ENCODE measurements around the gene THRSP.
A peak's percentile ranks its signal among the peaks of the same experiment; 100 is the strongest.
"Not testable (repeated sequence)": the region's sequence is repeated elsewhere in the genome, so short reads cannot be mapped to it uniquely, and the experiment has no call there.

Gene THRSP

GRCh38 chr11:78027759-78028158, 35.9 kb upstream of the THRSP start:
- no peak for TF ChIP-seq CTCF (IDR thresholded peaks at IDR 0.05; ENCODE audit: poor library complexity, severe bottlenecking)
- ATAC-seq (ENCODE audit: low read depth), result no peak
- no peak overlapping the region for H3K27ac ChIP-seq (ENCODE audit: poor library complexity, severe bottlenecking)
- no peaks in the 10 kb centered on the region for H3K27me3 ChIP-seq (ENCODE audit: insufficient read depth, poor library complexity, severe bottlenecking)
- no peaks in the 10 kb centered on the region for H3K36me3 ChIP-seq (ENCODE audit: low read depth)
- H3K9me3 ChIP-seq (ENCODE audit: severe bottlenecking), result no peaks in the 10 kb centered on the region
- DNase-seq (ENCODE audit: low spot score), result no peak
- H3K4me3 ChIP-seq (ENCODE audit: severe bottlenecking), result no peak overlapping the region
- H3K4me1 ChIP-seq (ENCODE audit: insufficient read depth, poor library complexity, severe bottlenecking), result peaks cover 15% of the 10 kb centered on the region

- not testable (repeated sequence) for H3K9me3 ChIP-seq (ENCODE audit: severe bottlenecking); H3K4me3 ChIP-seq (ENCODE audit: severe bottlenecking); DNase-seq (ENCODE audit: low spot score); H3K27me3 ChIP-seq (ENCODE audit: insufficient read depth, poor library complexity, severe bottlenecking); H3K27ac ChIP-seq (ENCODE audit: poor library complexity, severe bottlenecking); H3K36me3 ChIP-seq (ENCODE audit: low read depth)
- H3K4me1 ChIP-seq (ENCODE audit: insufficient read depth, poor library complexity, severe bottlenecking), result peaks cover 15% of the 10 kb centered on the region
- peak; percentile 72; the same call in 2 of the 3 replicates for ATAC-seq (ENCODE audit: low read depth)
These were observed 35.2 kb upstream of the THRSP start for GRCh38 chr11:78028423-78028822.

- no peak for DNase-seq (ENCODE audit: low spot score)
- H3K27me3 ChIP-seq (ENCODE audit: insufficient read depth, poor library complexity, severe bottlenecking), result no peaks in the 10 kb centered on the region
- H3K4me1 ChIP-seq (ENCODE audit: insufficient read depth, poor library complexity, severe bottlenecking), result peaks cover 12% of the 10 kb centered on the region
- TF ChIP-seq CTCF (IDR thresholded peaks at IDR 0.05; ENCODE audit: poor library complexity, severe bottlenecking), result no peak
- H3K27ac ChIP-seq (ENCODE audit: poor library complexity, severe bottlenecking), result peak overlapping the region; percentile 15
- no peaks in the 10 kb centered on the region for H3K9me3 ChIP-seq (ENCODE audit: severe bottlenecking)
- H3K36me3 ChIP-seq (ENCODE audit: low read depth), result no peaks in the 10 kb centered on the region
- H3K4me3 ChIP-seq (ENCODE audit: severe bottlenecking), result no peak overlapping the region
- peak; percentile 74 for ATAC-seq (ENCODE audit: low read depth)
These were observed 33.0 kb upstream of the THRSP start for GRCh38 chr11:78030429-78031325.

GRCh38 chr11:78031629-78032028, 32.0 kb upstream of the THRSP start:
- H3K36me3 ChIP-seq (ENCODE audit: low read depth), result no peaks in the 10 kb centered on the region
- no peaks in the 10 kb centered on the region for H3K27me3 ChIP-seq (ENCODE audit: insufficient read depth, poor library complexity, severe bottlenecking)
- ATAC-seq (ENCODE audit: low read depth), result no peak
- no peak for DNase-seq (ENCODE audit: low spot score)
- H3K27ac ChIP-seq (ENCODE audit: poor library complexity, severe bottlenecking), result no peak overlapping the region
- H3K4me3 ChIP-seq (ENCODE audit: severe bottlenecking), result no peak overlapping the region
- no peaks in the 10 kb centered on the region for H3K9me3 ChIP-seq (ENCODE audit: severe bottlenecking)
- TF ChIP-seq CTCF (IDR thresholded peaks at IDR 0.05; ENCODE audit: poor library complexity, severe bottlenecking), result no peak
- H3K4me1 ChIP-seq (ENCODE audit: insufficient read depth, poor library complexity, severe bottlenecking), result peaks cover 12% of the 10 kb centered on the region

- H3K36me3 ChIP-seq (ENCODE audit: low read depth), result no peaks in the 10 kb centered on the region
- DNase-seq (ENCODE audit: low spot score) (no peak), ATAC-seq (ENCODE audit: low read depth) (no peak)
- no peaks in the 10 kb centered on the region for H3K9me3 ChIP-seq (ENCODE audit: severe bottlenecking)
- peaks cover 13% of the 10 kb centered on the region for H3K4me1 ChIP-seq (ENCODE audit: insufficient read depth, poor library complexity, severe bottlenecking)
- no peak overlapping the region for H3K4me3 ChIP-seq (ENCODE audit: severe bottlenecking)
- H3K27me3 ChIP-seq (ENCODE audit: insufficient read depth, poor library complexity, severe bottlenecking), result no peaks in the 10 kb centered on the region
- TF ChIP-seq CTCF (IDR thresholded peaks at IDR 0.05; ENCODE audit: poor library complexity, severe bottlenecking), result no peak
- H3K27ac ChIP-seq (ENCODE audit: poor library complexity, severe bottlenecking), result no peak overlapping the region
These were observed 31.6 kb upstream of the THRSP start for GRCh38 chr11:78032090-78032489.
